PFSK-1 (cell line): ENCODE results near the gene SH3RF1.

Experiments
- POLR2AphosphoS5 ChIP-seq: IDR thresholded peaks from 2 replicates; pipeline ENCODE4 v1.6.1; 2012; ENCODE audit warnings: low read depth, mild to moderate bottlenecking, control low read depth, low read length, moderate library complexity
- REST ChIP-seq, 2 experiments: IDR thresholded peaks; 2 replicates each; pipeline versions ENCODE4 v1.6.1 to v1.8.0; 2011 to 2012; ENCODE audit warnings: low read depth in 2 of 2, low read length in 2 of 2, control low read depth in 1 of 2, inconsistent platforms in 1 of 2, mild to moderate bottlenecking in 1 of 2, moderate library complexity in 1 of 2; ENCODE audit not compliant: insufficient read depth in 1 of 2
- SIN3A ChIP-seq: IDR thresholded peaks from 2 replicates; pipeline ENCODE4 v1.6.1; 2012; ENCODE audit warnings: mild to moderate bottlenecking, low read length, moderate library complexity, borderline replicate concordance; ENCODE audit not compliant: insufficient read depth

GRCh38 chr4:169179609-169180521, 90.9 kb downstream of the SH3RF1 start:
- TF ChIP-seq POLR2AphosphoS5, result no peak
- TF ChIP-seq SIN3A, result no peak
- TF ChIP-seq REST (IDR thresholded peaks at IDR 0.05; ENCODE audit: insufficient read depth in 1 of 2, low read depth in 2 of 2, low read length in 2 of 2), result no peak
